Prostate gland (tissue), 2 donors: Measurements from ENCODE around the gene CACNG1.

ENCODE experiments used
- POLR2AphosphoS5 ChIP-seq: sonication (generic); formaldehyde crosslinking; IDR thresholded peaks from one replicate; pipeline ENCODE4 v1.6.1; 2017; ENCODE audit warnings: antibody characterized with exemption
- TF ChIP-seq, protein P1 (sequence below), 4 experiments: fragments of 200-600 bp in 2 of 4; fragments of 450-650 bp in 2 of 4; sonication (generic) in 2 of 4; IDR thresholded peaks; 1 replicate in 3 of 4; 2 replicates in 1 of 4; pipeline ENCODE4 v1.5.1; 2016 to 2019; ENCODE audit warnings: antibody characterized with exemption in 4 of 4, mild to moderate bottlenecking in 2 of 4, moderate library complexity in 2 of 4

- TF ChIP-seq, protein P1, sequence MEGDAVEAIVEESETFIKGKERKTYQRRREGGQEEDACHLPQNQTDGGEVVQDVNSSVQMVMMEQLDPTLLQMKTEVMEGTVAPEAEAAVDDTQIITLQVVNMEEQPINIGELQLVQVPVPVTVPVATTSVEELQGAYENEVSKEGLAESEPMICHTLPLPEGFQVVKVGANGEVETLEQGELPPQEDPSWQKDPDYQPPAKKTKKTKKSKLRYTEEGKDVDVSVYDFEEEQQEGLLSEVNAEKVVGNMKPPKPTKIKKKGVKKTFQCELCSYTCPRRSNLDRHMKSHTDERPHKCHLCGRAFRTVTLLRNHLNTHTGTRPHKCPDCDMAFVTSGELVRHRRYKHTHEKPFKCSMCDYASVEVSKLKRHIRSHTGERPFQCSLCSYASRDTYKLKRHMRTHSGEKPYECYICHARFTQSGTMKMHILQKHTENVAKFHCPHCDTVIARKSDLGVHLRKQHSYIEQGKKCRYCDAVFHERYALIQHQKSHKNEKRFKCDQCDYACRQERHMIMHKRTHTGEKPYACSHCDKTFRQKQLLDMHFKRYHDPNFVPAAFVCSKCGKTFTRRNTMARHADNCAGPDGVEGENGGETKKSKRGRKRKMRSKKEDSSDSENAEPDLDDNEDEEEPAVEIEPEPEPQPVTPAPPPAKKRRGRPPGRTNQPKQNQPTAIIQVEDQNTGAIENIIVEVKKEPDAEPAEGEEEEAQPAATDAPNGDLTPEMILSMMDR (IDR thresholded peaks at IDR 0.05), result no peak
- no peak for TF ChIP-seq POLR2AphosphoS5
These were observed 36.3 kb upstream of the CACNG1 start for GRCh38 chr17:67008101-67008500.
